K562 (cell line): Measurements from ENCODE around the gene ERC2. TPM values are rescaled to one million over a fixed set of nuclear protein-coding genes. Genes with fewer than 3 reads are reported as not detected.

Experiments
- ATAC-seq: fragments of 200-7000 bp; cut with Tn5 transposase; 3 replicates; pipeline ENCODE4 v1.9.1; 2020; ENCODE audit warnings: moderate library complexity
- BruUV-seq: library from RNA; stranded (reverse); fragments of 400-500 nt; replicated peaks from 2 replicates; lab custom pipeline; 2021; lab: Mats Ljungman, UMichigan
- CTCF ChIA-PET: fragments of 300-600 bp; formaldehyde crosslinking; extraction: SDS; loops from one replicate; lab custom pipeline; 2021; ENCODE audit warnings: low intra/inter-chr PET ratio; lab: Yijun Ruan, JAX
- POLR2A ChIA-PET: fragments of 300-600, 350-650 bp; sonication (Branson Sonifier 250); formaldehyde crosslinking; extraction: SDS; loops from one replicate; lab custom pipeline; 2021; ENCODE audit warnings: antibody characterized with exemption, inconsistent platforms; lab: Yijun Ruan, JAX
- DNase-seq, 4 experiments: peaks; one replicate each; pipeline versions ENCODE4 v3.0.0 to v3.0.0-alpha.2; 2011 to 2018; ENCODE audit warnings: low spot score in 3 of 4, mixed read lengths in 3 of 4; ENCODE audit errors: extremely low read depth in 1 of 4
- FAIRE-seq: peaks from 2 replicates; lab custom pipeline; 2011; peaks lifted over from hg19 to GRCh38; lab: Jason Lieb, UNC
- H2AFZ ChIP-seq: 2 replicates; pipeline ENCODE4 v1.6.0; 2011; ENCODE audit warnings: low read depth, low read length, control low read depth, inconsistent platforms
- H3K27ac ChIP-seq: fragments of 200-600 bp; 3 replicates; pipeline ENCODE4 v1.8.0; 2011; ENCODE audit warnings: low read depth, mild to moderate bottlenecking, control low read depth, inconsistent platforms, low read length, moderate library complexity, mixed read lengths; ENCODE audit errors: extremely low read depth
- H3K27me3 ChIP-seq, 2 experiments: fragments of 300-600 bp in 1 of 2; 2 replicates in 1 of 2; 3 replicates in 1 of 2; pipeline versions ENCODE4 v1.6.0 to v1.8.0; 2011; ENCODE audit warnings: inconsistent platforms in 2 of 2, low read length in 2 of 2, mild to moderate bottlenecking in 1 of 2, mixed read lengths in 1 of 2, moderate library complexity in 1 of 2; ENCODE audit not compliant: control insufficient read depth in 2 of 2, insufficient read depth in 2 of 2
- H3K36me3 ChIP-seq: fragments of 300-600 bp; 3 replicates; pipeline ENCODE4 v1.8.0; 2011; ENCODE audit warnings: mild to moderate bottlenecking, low read length, inconsistent platforms; ENCODE audit not compliant: control insufficient read depth, insufficient read depth
- H3K4me1 ChIP-seq, 2 experiments: fragments of 200-600 bp in 1 of 2; replicated peaks in 1 of 2; 2 replicates in 1 of 2; 3 replicates in 1 of 2; pipeline versions ENCODE4 v1.5.1 to v1.8.0; 2011; ENCODE audit warnings: inconsistent platforms in 2 of 2, low read length in 2 of 2, mild to moderate bottlenecking in 1 of 2, mixed read lengths in 1 of 2, moderate library complexity in 1 of 2; ENCODE audit not compliant: control insufficient read depth in 2 of 2, insufficient read depth in 2 of 2
- H3K4me2 ChIP-seq: 2 replicates; pipeline ENCODE4 v1.6.1; 2011; ENCODE audit warnings: low read length, control low read depth, inconsistent platforms, mixed read lengths; ENCODE audit not compliant: insufficient read depth
- H3K4me3 ChIP-seq: fragments of 200-600 bp; sonication (generic), shearing (Covaris generic); 2 replicates; pipeline ENCODE4 v1.5.1; 2016; ENCODE audit warnings: control low read depth, inconsistent platforms
- H3K79me2 ChIP-seq: fragments of 200-600 bp; 3 replicates; pipeline ENCODE4 v1.8.0; 2011; ENCODE audit warnings: low read length, inconsistent platforms; ENCODE audit not compliant: control insufficient read depth, insufficient read depth
- H3K9ac ChIP-seq, 2 experiments: 2 replicates each; pipeline versions ENCODE4 v1.6.0 to v1.6.1; 2011; ENCODE audit warnings: low read depth in 2 of 2, low read length in 2 of 2, control low read depth in 1 of 2, inconsistent platforms in 1 of 2, mild to moderate bottlenecking in 1 of 2, mixed read lengths in 1 of 2; ENCODE audit not compliant: insufficient read depth in 1 of 2
- H3K9me1 ChIP-seq: one replicate; pipeline ENCODE4 v1.6.0; 2011; ENCODE audit warnings: inconsistent platforms, mild to moderate bottlenecking, low read length, moderate library complexity; ENCODE audit not compliant: control insufficient read depth, insufficient read depth
- H3K9me3 ChIP-seq: replicated peaks from 2 replicates; pipeline ENCODE4 v1.5.1; 2011; ENCODE audit warnings: low read depth, low read length, inconsistent platforms; ENCODE audit not compliant: control insufficient read depth, insufficient read depth
- H4K20me1 ChIP-seq: replicated peaks from 2 replicates; pipeline ENCODE4 v1.6.1; 2011; ENCODE audit warnings: low read length, inconsistent platforms, mixed read lengths; ENCODE audit not compliant: control insufficient read depth, insufficient read depth
- BCL6 ChIP-seq: fragments of 250-450 bp; sonication (Bioruptor Pico); IDR thresholded peaks from 2 replicates; pipeline ENCODE4 v1.4.0; 2020
- CHD4 ChIP-seq: fragments of 200-600 bp; sonication (generic); IDR thresholded peaks from 3 replicates; pipeline ENCODE4 v1.6.1; 2012; ENCODE audit warnings: low read depth, mild to moderate bottlenecking, mixed read lengths, low read length, inconsistent platforms; ENCODE audit not compliant: insufficient read depth, insufficient replicate concordance, poor library complexity, severe bottlenecking
- ILF3 ChIP-seq: fragments of 450-650 bp; IDR thresholded peaks from 2 replicates; pipeline ENCODE4 v1.6.1; 2018; ENCODE audit warnings: antibody characterized with exemption, mild to moderate bottlenecking, moderate library complexity, borderline replicate concordance
- JUNB ChIP-seq: fragments of 450-650 bp; formaldehyde crosslinking; conservative IDR thresholded peaks from 2 replicates; pipeline ENCODE4 v1.4.0; 2020; ENCODE audit warnings: mild to moderate bottlenecking
- MTA1 ChIP-seq: fragments of 450-650 bp; IDR thresholded peaks from 2 replicates; pipeline ENCODE4 v1.6.1; 2017; ENCODE audit warnings: borderline replicate concordance
- POU5F1 ChIP-seq: fragments of 150-350 bp; IDR thresholded peaks from 2 replicates; pipeline ENCODE4 v1.6.1; 2014; ENCODE audit warnings: borderline replicate concordance, low read length, low read depth, mild to moderate bottlenecking; ENCODE audit not compliant: partially characterized antibody
- UBTF ChIP-seq, 2 experiments: IDR thresholded peaks; 2 replicates each; pipeline ENCODE4 v1.6.1; 2012; ENCODE audit warnings: improper control_type of control experiment in 2 of 2, low read depth in 2 of 2, low read length in 2 of 2, borderline replicate concordance in 1 of 2
- WGBS: fragments of 100-300 bp; shearing (Covaris generic); methylation state at CpG from one replicate; pipeline ENCODE4 v1.1.6; 2016; ENCODE audit warnings: low coverage, mixed read lengths; ENCODE audit not compliant: insufficient coverage; ENCODE audit errors: missing lambda C conversion rate; 5-methylcytosine and 5-hydroxymethylcytosine counted together
- in situ Hi-C: fragments of 300-500 bp; cut with MboI; formaldehyde crosslinking; loops from 4 replicates; pipeline ENCODE4 v1.15.0; 2018; ENCODE audit warnings: inconsistent platforms, mixed read lengths
- intact Hi-C: fragments of 100-400 bp; cut with micrococcal nuclease; formaldehyde crosslinking; loops from 2 replicates; pipeline ENCODE4 v1.14.2; 2022
- polyA plus RNA-seq, 8 experiments: library from polyadenylated mRNA; depleted of rRNA in 4 of 8; stranded (reverse) in 5 of 8; unstranded in 3 of 8; fragments of >200 nt; fragmentation: Nextera tagmentation in 2 of 8; fragmentation: Illumina TruSeq in 1 of 8; extraction: Ambion mirVana in 2 of 8; extraction: Trizol in 1 of 8; gene quantifications; 2 replicates each; pipeline versions ENCODE4 v1.2.1 to v1.2.3, GENCODE V29; 2011 to 2014; ENCODE audit warnings: inconsistent platforms in 1 of 8, missing spikeins in 1 of 8
- total RNA-seq, 7 experiments: library from RNA; depleted of rRNA in 6 of 7; stranded (reverse); fragments of >200 nt in 6 of 7; fragmentation: Illumina TruSeq in 2 of 7; extraction: Trizol in 2 of 7; gene quantifications; 2 replicates each; pipeline versions ENCODE4 v1.2.1 to v1.2.3, GENCODE V29; 2011 to 2021; ENCODE audit warnings: low replicate concordance in 1 of 7

The ERC2 gene
- total and polyA plus RNA-seq, 9 of the 15 experiments (the other 6 are each of a cell fraction or from before 2014, with no cell fraction given), result 0.04 to 0.18 (median 0.07) TPM; not detected in 2

- BruUV-seq, result no TSS peak
- 0% methylated on average over 2 of the region's 2 CpGs for WGBS
- no peak for DNase-seq
Observed at GRCh38 chr3:55774856-55775255, 693.4 kb downstream of the ERC2 start.

More at GRCh38 chr3:55774856-55775255, 693.4 kb downstream of the ERC2 start:
- no peak overlapping the region for H3K4me3 ChIP-seq
- H3K27me3 ChIP-seq, result no peaks in the 10 kb centered on the region
- H3K4me1 ChIP-seq, result no peaks in the 10 kb centered on the region
- no peaks in the 10 kb centered on the region for H3K9me1 ChIP-seq
- H4K20me1 ChIP-seq, result no peaks in the 10 kb centered on the region
- no peak for TF ChIP-seq ILF3
- no peak for TF ChIP-seq UBTF (IDR thresholded peaks at IDR 0.05; ENCODE audit: borderline replicate concordance in 1 of 2, low read depth in 2 of 2, low read length in 2 of 2)
- no peak for TF ChIP-seq MTA1
- TF ChIP-seq CHD4, result no peak
- no peak for TF ChIP-seq JUNB (CRISPR knock-in tag)
- no peak for TF ChIP-seq POU5F1
- no peak for TF ChIP-seq BCL6 (CRISPR knock-in tag)
- no peak for FAIRE-seq
- H3K27ac ChIP-seq, result no peak overlapping the region
- no peaks in the 10 kb centered on the region for H3K9me3 ChIP-seq
- no peak for ATAC-seq
- H2AFZ ChIP-seq, result no peak overlapping the region
- H3K9ac ChIP-seq, result no peak overlapping the region
- in situ Hi-C loops, result no loop called here
- H3K4me2 ChIP-seq, result no peak overlapping the region
- intact Hi-C loops, result no loop called here
- CTCF ChIA-PET, result no interaction called here
- no peaks in the 10 kb centered on the region for H3K36me3 ChIP-seq
- H3K79me2 ChIP-seq, result no peaks in the 10 kb centered on the region
- POLR2A ChIA-PET, result no interaction called here
